NB4 (cell line): Measurements from ENCODE around the gene RAPGEF5.

Source experiments
- DNase-seq: peaks from one replicate; pipeline ENCODE4 v3.0.0; 2010; ENCODE audit warnings: low read depth
- H3K4me3 ChIP-seq: one replicate; pipeline ENCODE4 v1.5.1; 2011; ENCODE audit warnings: mild to moderate bottlenecking, low read depth, low read length, moderate library complexity
- MYC ChIP-seq: IDR thresholded peaks from 2 replicates; pipeline ENCODE4 v1.6.1; 2011; ENCODE audit warnings: low read depth, low read length
- POLR2A ChIP-seq: IDR thresholded peaks from 2 replicates; pipeline ENCODE4 v1.6.1; 2011; ENCODE audit warnings: mild to moderate bottlenecking; ENCODE audit not compliant: insufficient read length; ENCODE audit errors: extremely low read depth
- TF ChIP-seq, protein P1 (sequence below): IDR thresholded peaks from 2 replicates; pipeline ENCODE4 v1.6.1; 2011; ENCODE audit warnings: low read depth, low read length
- TF ChIP-seq, protein P2 (sequence below): IDR thresholded peaks from one replicate; pipeline ENCODE4 v1.5.1; 2012; ENCODE audit warnings: low read depth, low read length

The RAPGEF5 gene

DNA sequence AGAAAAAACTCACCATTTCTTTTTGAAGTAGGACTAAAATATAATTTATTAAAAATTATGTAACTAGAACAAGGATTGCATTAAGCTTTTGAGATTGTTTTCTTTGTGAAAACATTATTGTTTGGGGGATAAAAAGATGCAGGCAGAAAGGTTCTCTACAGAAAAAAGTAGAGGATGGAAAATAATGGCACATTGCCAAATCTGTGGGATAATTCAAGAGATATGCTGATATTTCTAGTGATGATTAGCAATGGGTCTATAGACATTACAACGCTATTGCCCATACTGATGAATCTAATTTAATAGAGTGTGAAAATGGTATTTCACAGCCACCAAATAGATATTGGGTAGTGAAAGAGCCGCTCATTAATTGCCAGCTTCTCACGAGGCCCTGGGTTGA lies 204.3 kb downstream of the RAPGEF5 start:
- no peak overlapping the region for H3K4me3 ChIP-seq
- DNase-seq: no peak
- TF ChIP-seq POLR2A: no peak
- TF ChIP-seq, protein P1, sequence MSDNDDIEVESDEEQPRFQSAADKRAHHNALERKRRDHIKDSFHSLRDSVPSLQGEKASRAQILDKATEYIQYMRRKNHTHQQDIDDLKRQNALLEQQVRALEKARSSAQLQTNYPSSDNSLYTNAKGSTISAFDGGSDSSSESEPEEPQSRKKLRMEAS: no peak
- TF ChIP-seq, protein P2, sequence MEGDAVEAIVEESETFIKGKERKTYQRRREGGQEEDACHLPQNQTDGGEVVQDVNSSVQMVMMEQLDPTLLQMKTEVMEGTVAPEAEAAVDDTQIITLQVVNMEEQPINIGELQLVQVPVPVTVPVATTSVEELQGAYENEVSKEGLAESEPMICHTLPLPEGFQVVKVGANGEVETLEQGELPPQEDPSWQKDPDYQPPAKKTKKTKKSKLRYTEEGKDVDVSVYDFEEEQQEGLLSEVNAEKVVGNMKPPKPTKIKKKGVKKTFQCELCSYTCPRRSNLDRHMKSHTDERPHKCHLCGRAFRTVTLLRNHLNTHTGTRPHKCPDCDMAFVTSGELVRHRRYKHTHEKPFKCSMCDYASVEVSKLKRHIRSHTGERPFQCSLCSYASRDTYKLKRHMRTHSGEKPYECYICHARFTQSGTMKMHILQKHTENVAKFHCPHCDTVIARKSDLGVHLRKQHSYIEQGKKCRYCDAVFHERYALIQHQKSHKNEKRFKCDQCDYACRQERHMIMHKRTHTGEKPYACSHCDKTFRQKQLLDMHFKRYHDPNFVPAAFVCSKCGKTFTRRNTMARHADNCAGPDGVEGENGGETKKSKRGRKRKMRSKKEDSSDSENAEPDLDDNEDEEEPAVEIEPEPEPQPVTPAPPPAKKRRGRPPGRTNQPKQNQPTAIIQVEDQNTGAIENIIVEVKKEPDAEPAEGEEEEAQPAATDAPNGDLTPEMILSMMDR: no peak
- TF ChIP-seq MYC: no peak

DNA sequence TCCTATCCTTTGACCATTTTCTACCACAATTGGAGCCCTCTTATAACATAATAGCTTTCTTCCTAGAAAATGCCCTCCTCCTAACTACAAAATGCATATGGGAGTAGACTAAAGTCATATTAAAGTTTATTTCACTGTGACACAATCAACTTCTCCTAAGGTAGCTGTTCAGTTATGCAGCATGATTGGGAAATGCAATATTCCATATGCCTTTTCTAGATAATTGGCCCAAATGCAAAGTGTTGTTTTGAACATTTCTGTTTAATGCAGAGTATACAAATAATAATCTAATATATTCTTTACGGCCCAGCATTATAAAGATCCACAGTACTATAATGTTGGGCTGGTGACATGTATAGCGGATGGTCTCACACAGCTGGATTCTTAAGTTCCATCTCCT lies 205.1 kb downstream of the RAPGEF5 start:
- TF ChIP-seq POLR2A (no peak), MYC (no peak)
- TF ChIP-seq, protein P1: no peak
- TF ChIP-seq, protein P2: no peak
- H3K4me3 ChIP-seq: no peak overlapping the region
- no peak for DNase-seq

DNA sequence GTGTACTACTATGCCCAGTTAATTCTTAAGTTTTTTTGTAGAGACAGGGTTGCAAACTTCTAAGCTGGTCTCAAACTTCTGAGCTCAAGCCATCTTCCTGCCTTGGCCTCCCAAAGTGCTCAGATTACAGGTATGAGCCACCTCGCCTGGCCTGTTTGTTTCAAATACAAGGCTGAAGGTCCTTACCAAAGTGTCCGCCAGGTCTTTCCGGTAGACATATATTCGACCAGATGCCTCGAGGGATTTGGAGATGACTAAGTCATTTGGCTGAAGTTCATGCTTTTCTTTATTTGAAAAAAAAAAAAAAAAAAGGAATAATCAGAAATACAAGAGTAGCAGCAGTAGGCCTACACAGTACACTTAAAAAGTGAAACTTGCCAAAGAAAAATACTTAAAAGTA lies 206.7 kb downstream of the RAPGEF5 start:
- DNase-seq: no peak
- TF ChIP-seq, protein P1: no peak
- TF ChIP-seq, protein P2: no peak
- TF ChIP-seq POLR2A (no peak), MYC (no peak)
- no peak overlapping the region for H3K4me3 ChIP-seq

DNA sequence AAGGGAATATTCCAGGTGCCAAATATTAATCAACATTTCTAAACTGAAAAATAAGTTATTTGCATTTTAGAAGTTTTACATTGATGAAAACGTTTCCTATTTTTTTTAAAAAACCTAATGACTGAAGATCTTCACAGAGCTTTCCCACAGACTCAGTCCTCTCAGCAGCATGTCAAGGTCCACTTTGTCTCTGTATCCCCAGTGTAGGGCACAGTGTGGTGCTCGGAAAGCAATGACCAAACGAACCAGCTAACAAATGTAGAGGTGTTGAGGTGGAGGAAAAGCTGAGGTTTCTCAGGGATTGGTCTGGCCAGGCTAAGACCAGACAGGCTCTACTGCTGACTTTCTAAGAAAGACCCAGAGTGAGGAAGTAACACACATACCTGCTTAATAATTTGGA lies 209.1 kb downstream of the RAPGEF5 start:
- no peak for DNase-seq
- H3K4me3 ChIP-seq: no peak overlapping the region
- TF ChIP-seq MYC: no peak
- TF ChIP-seq, protein P1: no peak
- TF ChIP-seq, protein P2: no peak
- TF ChIP-seq POLR2A: no peak

DNA sequence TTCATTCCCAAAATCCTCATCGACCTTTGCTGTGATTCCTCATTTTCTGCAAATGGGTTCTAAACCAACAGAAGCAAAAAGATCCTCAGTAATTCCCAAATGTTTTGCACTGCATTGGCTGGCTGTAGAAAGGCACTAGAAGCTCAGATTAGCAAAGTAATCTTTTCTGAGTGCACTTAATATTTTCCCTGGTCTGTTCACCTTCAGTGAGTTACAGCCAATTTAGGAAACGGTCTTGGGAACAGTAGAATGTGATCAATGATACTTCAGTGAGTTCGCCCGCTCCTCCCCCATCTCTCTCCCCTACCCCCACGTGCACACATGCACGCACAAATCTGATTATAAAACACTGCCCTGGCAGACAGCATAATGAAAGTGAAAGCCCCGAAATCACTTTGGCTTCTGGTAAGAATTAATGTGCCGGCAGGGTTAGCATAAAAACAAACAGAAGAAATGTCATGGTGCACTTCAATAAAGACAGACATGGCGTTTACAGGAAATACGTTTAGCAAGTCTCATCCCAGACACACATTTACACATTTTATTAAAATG lies 209.9 kb downstream of the RAPGEF5 start:
- DNase-seq: no peak
- TF ChIP-seq POLR2A (no peak), MYC (no peak)
- TF ChIP-seq, protein P2: no peak
- TF ChIP-seq, protein P1: no peak
- H3K4me3 ChIP-seq: no peak overlapping the region

DNA sequence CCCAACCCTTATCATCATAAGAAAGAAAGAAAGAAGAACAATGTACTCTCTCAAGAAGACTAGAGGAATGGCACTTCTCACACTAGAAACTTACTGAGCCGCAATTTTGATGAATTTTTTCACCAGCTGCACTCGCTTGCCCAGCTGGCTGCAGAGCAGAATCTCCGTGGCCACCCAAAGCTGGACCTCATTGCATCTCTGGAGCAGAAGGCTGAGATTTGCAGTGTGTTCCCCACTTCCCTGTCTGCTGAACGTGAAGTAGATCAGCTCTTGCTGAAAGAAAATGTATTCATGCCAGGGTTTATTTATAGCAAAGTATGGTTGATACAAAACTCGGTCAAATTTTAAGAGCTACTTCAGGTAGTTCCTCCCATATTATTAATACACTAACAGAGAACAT lies 212.0 kb downstream of the RAPGEF5 start:
- no peak overlapping the region for H3K4me3 ChIP-seq
- no peak for DNase-seq

More for the DNA sequence above, 212.0 kb downstream of the RAPGEF5 start:
- TF ChIP-seq POLR2A (no peak), MYC (no peak)
- TF ChIP-seq, protein P2: no peak
- TF ChIP-seq, protein P1: no peak
